Stomach (tissue), 9 donors: ENCODE measurements around the gene HDAC3. TPM values are rescaled to one million over a fixed set of nuclear protein-coding genes. Genes with fewer than 3 reads are reported as not detected.

ENCODE experiments used
- DNase-seq, 2 donors: peaks; one replicate each; pipeline versions ENCODE4 v3.0.0 to v3.0.0-alpha.2; 2013 to 2019
- H3K27ac ChIP-seq, 5 donors: fragments of 200-600 bp in 4 of 5; sonication (generic) in 4 of 5; one replicate each; pipeline ENCODE4 v1.5.1; 2013 to 2019; ENCODE audit warnings: mild to moderate bottlenecking in 1 of 5, moderate library complexity in 1 of 5
- H3K27me3 ChIP-seq, 3 donors: fragments of 200-600 bp; sonication (generic); one replicate each; pipeline ENCODE4 v1.5.1; 2017 to 2019; ENCODE audit warnings: mixed run types in 1 of 3
- H3K36me3 ChIP-seq, 4 donors: fragments of 200-600 bp; sonication (generic); 1 replicate in 3 of 4; 2 replicates in 1 of 4; pipeline ENCODE4 v1.5.1; 2016 to 2019
- H3K4me1 ChIP-seq, 4 donors: fragments of 200-600 bp; sonication (generic); one replicate each; pipeline ENCODE4 v1.5.1; 2016 to 2019
- H3K4me3 ChIP-seq, 4 donors: fragments of 200-600 bp; sonication (generic) in 3 of 4; one replicate each; pipeline ENCODE4 v1.5.1; 2016 to 2019; ENCODE audit warnings: mild to moderate bottlenecking in 1 of 4
- H3K9me3 ChIP-seq, 4 donors: fragments of 200-600 bp; sonication (generic); one replicate each; pipeline ENCODE4 v1.5.1; 2016 to 2019
- CTCF ChIP-seq, 7 experiments: fragments of 450-650 bp in 4 of 7; fragments of 200-600 bp in 3 of 7; sonication (generic) in 3 of 7; IDR thresholded peaks; one replicate each; pipeline ENCODE4 v1.5.1; 2016 to 2019; ENCODE audit warnings: antibody characterized with exemption in 7 of 7, control low read depth in 2 of 7, mild to moderate bottlenecking in 1 of 7
- EP300 ChIP-seq: sonication (generic); formaldehyde crosslinking; IDR thresholded peaks from one replicate; pipeline ENCODE4 v1.6.1; 2017; ENCODE audit warnings: antibody characterized with exemption
- POLR2A ChIP-seq, 4 donors: fragments of 450-650 bp; IDR thresholded peaks; one replicate each; pipeline ENCODE4 v1.6.1; 2016; ENCODE audit warnings: antibody characterized with exemption in 4 of 4, control low read depth in 2 of 4, mild to moderate bottlenecking in 1 of 4, moderate library complexity in 1 of 4
- POLR2AphosphoS5 ChIP-seq, 3 donors: sonication (generic); formaldehyde crosslinking; IDR thresholded peaks; one replicate each; pipeline ENCODE4 v1.6.1; 2016; ENCODE audit warnings: antibody characterized with exemption in 3 of 3
- WGBS, 5 donors: extraction: QIAGEN DNeasy Blood & Tissue Kit in 3 of 5; methylation state at CpG; one replicate each; pipeline versions ENCODE4 v1.1.5 to v1.1.7; 2013 to 2018; 5-methylcytosine and 5-hydroxymethylcytosine counted together
- intact Hi-C: fragments of 100-400 bp; cut with DNase I; formaldehyde crosslinking; loops from one replicate; pipeline ENCODE4 v1.15.1; 2023; ENCODE audit warnings: low total_unique reads
- polyA plus RNA-seq, 3 donors: library from polyadenylated mRNA; stranded (reverse); fragments of 200-250 nt; gene quantifications; one replicate each; pipeline ENCODE4 v1.2.3, GENCODE V29; 2013
- total RNA-seq, 5 donors: library from RNA; depleted of rRNA; stranded (reverse); fragments of >200 nt; gene quantifications; one replicate each; pipeline versions ENCODE4 v1.1.0 to v1.2.3, GENCODE V29; 2014 to 2016
- donor health status: healthy with polysubstance abuse.
- donor health status: Bipolar disorder and iron deficiency.
- donor health status: healthy.

HDAC3 gene
- total and polyA plus RNA-seq, 8 donors, result 34.7 to 64.3 (median 45.4) TPM

- intact Hi-C loops, result no loop called here
These were observed 28.2 kb upstream of the HDAC3 start for GRCh38 chr5:141664733-141665461.

GRCh38 chr5:141663506-141663905 is 26.9 kb upstream of the HDAC3 start:
- no peak for TF ChIP-seq CTCF (IDR thresholded peaks at IDR 0.05)
- TF ChIP-seq POLR2AphosphoS5 (IDR thresholded peaks at IDR 0.05), result no peak
- no peak for TF ChIP-seq POLR2A (IDR thresholded peaks at IDR 0.05)
- WGBS, 5 donors, result 85 to 89% (median 86%) methylated on average over 8 of the region's 8 CpGs
- H3K27ac ChIP-seq, result no peak overlapping the region
- H3K9me3 ChIP-seq, result no peaks in the 10 kb centered on the region
- peaks cover 0 to 8% (median 7%) of the 10 kb centered on the region in 4 donors for H3K4me1 ChIP-seq
- no peaks in the 10 kb centered on the region for H3K27me3 ChIP-seq
- intact Hi-C loops, result no loop called here
- no peak for DNase-seq
- H3K4me3 ChIP-seq, result no peak overlapping the region
- peaks cover 4 to 38% (median 15%) of the 10 kb centered on the region in 4 donors for H3K36me3 ChIP-seq

More at GRCh38 chr5:141664733-141665461, 28.2 kb upstream of the HDAC3 start:
- 26 to 42% (median 30%) methylated on average over 6 to 13 of the region's 13 CpGs for WGBS, 5 donors
- Histone ChIP-seq H3K36me3 (peaks cover 4 to 33% (median 20%) of the 10 kb centered on the region in 4 donors), H3K27me3 (no peaks in the 10 kb centered on the region), H3K27ac (no peak overlapping the region), H3K4me3 (no peak overlapping the region), H3K4me1 (peaks cover 0 to 8% (median 7%) of the 10 kb centered on the region in 4 donors), H3K9me3 (no peaks in the 10 kb centered on the region)
- TF ChIP-seq POLR2A (IDR thresholded peaks at IDR 0.05) (no peak), CTCF (IDR thresholded peaks at IDR 0.05) (peak in 5 of 7 experiments; percentile 80 to 93 (median 88)), POLR2AphosphoS5 (IDR thresholded peaks at IDR 0.05) (peak in 1 of 3 donors; percentile 71)
- DNase-seq, result peak; percentile 91 to 92

DNA sequence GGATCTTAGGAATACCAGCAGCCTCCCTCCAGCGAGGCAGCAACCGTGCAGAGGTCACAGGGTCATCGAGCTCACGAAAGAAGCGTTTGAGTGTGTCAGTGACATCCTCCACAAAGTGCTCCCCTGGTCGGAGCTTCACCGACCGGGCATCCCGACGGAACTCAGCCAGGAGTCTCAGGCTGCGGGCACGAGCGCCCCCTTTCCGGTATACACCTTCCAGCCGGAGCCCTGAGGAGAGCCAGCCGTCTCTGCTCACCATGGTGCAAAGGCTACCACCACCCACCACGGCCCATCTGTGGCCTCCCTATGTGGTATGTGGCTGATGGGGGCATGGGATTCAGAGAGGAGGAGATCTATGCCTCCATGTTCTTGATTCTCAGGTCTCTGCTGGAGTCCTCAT is 25.4 kb upstream of the HDAC3 start:
- DNase-seq, result no peak
- H3K27me3 ChIP-seq, result no peaks in the 10 kb centered on the region
- H3K9me3 ChIP-seq, result no peaks in the 10 kb centered on the region
- 82 to 89% (median 88%) methylated on average over 11 to 17 of the region's 17 CpGs for WGBS, 5 donors
- H3K36me3 ChIP-seq, result peaks cover 0 to 44% (median 17%) of the 10 kb centered on the region in 4 donors
- no peak overlapping the region for H3K4me3 ChIP-seq
- intact Hi-C loops, result no loop called here
- TF ChIP-seq CTCF (IDR thresholded peaks at IDR 0.05) (no peak), POLR2AphosphoS5 (IDR thresholded peaks at IDR 0.05) (no peak), POLR2A (IDR thresholded peaks at IDR 0.05) (no peak)
- H3K27ac ChIP-seq, result no peak overlapping the region
- H3K4me1 ChIP-seq, result peaks cover 0 to 8% (median 7%) of the 10 kb centered on the region in 4 donors

GRCh38 chr5:141657937-141658545 is 21.4 kb upstream of the HDAC3 start:
- intact Hi-C loops, result no loop called here
- TF ChIP-seq POLR2AphosphoS5 (IDR thresholded peaks at IDR 0.05), result no peak
- TF ChIP-seq CTCF (IDR thresholded peaks at IDR 0.05), result no peak
- TF ChIP-seq POLR2A (IDR thresholded peaks at IDR 0.05), result no peak
- no peak for TF ChIP-seq EP300
- DNase-seq, result no peak
- WGBS, 5 donors, result 74 to 87% (median 80%) methylated on average over 8 of the region's 8 CpGs
- no peak overlapping the region for H3K4me3 ChIP-seq
- no peaks in the 10 kb centered on the region for H3K9me3 ChIP-seq
- peaks cover under 1 to 59% (median 31%) of the 10 kb centered on the region in 4 donors for H3K36me3 ChIP-seq
- H3K27ac ChIP-seq, result no peak overlapping the region
- H3K4me1 ChIP-seq, result no peaks in the 10 kb centered on the region
- no peaks in the 10 kb centered on the region for H3K27me3 ChIP-seq
